ENCODE results near the gene CAMKMT.

CAMKMT gene

DNA sequence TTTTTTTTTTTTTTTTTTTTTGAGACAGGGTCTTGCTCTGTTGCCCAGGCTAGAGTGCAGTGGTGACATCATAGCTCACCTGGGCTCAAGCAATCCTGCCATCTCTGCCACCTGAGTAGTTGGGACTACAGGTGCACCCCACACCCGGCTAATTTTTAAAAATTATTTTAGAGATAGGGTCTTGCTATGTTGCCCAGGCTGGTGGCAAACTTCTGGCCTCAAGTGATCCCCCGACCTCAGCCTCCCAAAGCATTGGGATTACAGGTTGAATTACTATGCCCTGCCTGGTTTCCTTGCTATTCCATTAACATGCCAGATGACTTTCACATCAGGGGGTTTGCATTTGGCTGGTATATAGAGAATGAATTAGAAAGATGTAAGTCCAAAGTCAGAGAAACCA, 253.2 kb downstream of the CAMKMT start:
- no peak for TF ChIP-seq EZH2 (IDR thresholded peaks at IDR 0.05; ENCODE audit: borderline replicate concordance, low read length)
- TF ChIP-seq, protein P1, sequence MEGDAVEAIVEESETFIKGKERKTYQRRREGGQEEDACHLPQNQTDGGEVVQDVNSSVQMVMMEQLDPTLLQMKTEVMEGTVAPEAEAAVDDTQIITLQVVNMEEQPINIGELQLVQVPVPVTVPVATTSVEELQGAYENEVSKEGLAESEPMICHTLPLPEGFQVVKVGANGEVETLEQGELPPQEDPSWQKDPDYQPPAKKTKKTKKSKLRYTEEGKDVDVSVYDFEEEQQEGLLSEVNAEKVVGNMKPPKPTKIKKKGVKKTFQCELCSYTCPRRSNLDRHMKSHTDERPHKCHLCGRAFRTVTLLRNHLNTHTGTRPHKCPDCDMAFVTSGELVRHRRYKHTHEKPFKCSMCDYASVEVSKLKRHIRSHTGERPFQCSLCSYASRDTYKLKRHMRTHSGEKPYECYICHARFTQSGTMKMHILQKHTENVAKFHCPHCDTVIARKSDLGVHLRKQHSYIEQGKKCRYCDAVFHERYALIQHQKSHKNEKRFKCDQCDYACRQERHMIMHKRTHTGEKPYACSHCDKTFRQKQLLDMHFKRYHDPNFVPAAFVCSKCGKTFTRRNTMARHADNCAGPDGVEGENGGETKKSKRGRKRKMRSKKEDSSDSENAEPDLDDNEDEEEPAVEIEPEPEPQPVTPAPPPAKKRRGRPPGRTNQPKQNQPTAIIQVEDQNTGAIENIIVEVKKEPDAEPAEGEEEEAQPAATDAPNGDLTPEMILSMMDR (IDR thresholded peaks at IDR 0.05; ENCODE audit: low read length), result no peak
- no peak overlapping the region for H2AFZ ChIP-seq (ENCODE audit: low read length)

DNA sequence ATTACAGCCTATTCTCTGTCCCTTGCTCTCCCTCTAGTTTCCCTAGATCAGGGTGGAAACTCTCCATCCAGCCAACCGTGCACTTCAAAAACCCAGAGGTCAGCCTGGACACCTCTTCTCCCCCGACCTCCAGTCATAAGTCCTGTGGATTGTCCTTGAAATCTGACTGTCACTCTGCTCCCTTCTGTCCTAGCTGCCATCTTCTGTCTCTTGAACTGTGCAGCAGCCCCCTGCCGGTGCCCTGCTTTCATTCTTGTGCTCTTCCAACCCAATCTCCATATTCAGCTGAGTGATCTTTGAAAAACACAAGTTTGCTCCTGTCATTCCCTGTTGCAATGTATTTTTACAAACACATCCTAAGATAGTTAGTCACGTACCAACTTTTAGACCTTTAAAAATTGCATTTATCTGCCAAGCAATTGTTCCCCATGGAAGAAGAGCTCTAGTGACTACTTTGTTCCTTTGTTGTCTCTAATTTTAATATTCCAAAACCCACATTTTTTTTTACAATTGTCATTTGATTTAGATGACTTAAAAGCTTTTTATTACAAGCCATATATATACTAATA, 254.3 kb downstream of the CAMKMT start:
- Histone ChIP-seq H3K27ac (ENCODE audit: low read depth, low read length, poor library complexity, severe bottlenecking) (no peak overlapping the region), H3F3A (ENCODE audit: insufficient read depth, low read length) (no peaks in the 10 kb centered on the region), H3K79me2 (ENCODE audit: insufficient read depth, low read length) (no peaks in the 10 kb centered on the region), H3K27me3 (ENCODE audit: insufficient read depth, low read length) (no peaks in the 10 kb centered on the region), H3K9me3 (ENCODE audit: low read length) (no peaks in the 10 kb centered on the region), H3K9ac (ENCODE audit: low read length) (no peak overlapping the region), H4K20me1 (ENCODE audit: insufficient read depth, low read length) (no peaks in the 10 kb centered on the region), H3K4me2 (ENCODE audit: low read length) (no peak overlapping the region; the same call in 1 of the 2 replicates), H2AFZ (ENCODE audit: low read length) (no peak overlapping the region), H3K4me3 (ENCODE audit: low read depth, low read length, poor library complexity, severe bottlenecking) (no peak overlapping the region), H3K9me2 (ENCODE audit: low read depth, low read length) (no peaks in the 10 kb centered on the region), H3K4me1 (ENCODE audit: insufficient read depth, low read length, severe bottlenecking) (peaks cover 19% of the 10 kb centered on the region), H3K36me3 (ENCODE audit: insufficient read depth, low read length) (no peaks in the 10 kb centered on the region)
- no peak for TF ChIP-seq EZH2 (IDR thresholded peaks at IDR 0.05; ENCODE audit: borderline replicate concordance, low read length)
- TF ChIP-seq, protein P1 (IDR thresholded peaks at IDR 0.05; ENCODE audit: low read length), result peak; percentile 37; the same call in 1 of the 2 replicates

More for the DNA sequence above, 253.2 kb downstream of the CAMKMT start:
- Histone ChIP-seq H3K27ac (ENCODE audit: low read depth, low read length, poor library complexity, severe bottlenecking) (no peak overlapping the region), H3K79me2 (ENCODE audit: insufficient read depth, low read length) (no peaks in the 10 kb centered on the region), H3K9me2 (ENCODE audit: low read depth, low read length) (no peaks in the 10 kb centered on the region), H3K36me3 (ENCODE audit: insufficient read depth, low read length) (no peaks in the 10 kb centered on the region), H3K9ac (ENCODE audit: low read length) (no peak overlapping the region), H3K4me3 (ENCODE audit: low read depth, low read length, poor library complexity, severe bottlenecking) (no peak overlapping the region), H3K27me3 (ENCODE audit: insufficient read depth, low read length) (no peaks in the 10 kb centered on the region), H3F3A (ENCODE audit: insufficient read depth, low read length) (no peaks in the 10 kb centered on the region), H3K4me1 (ENCODE audit: insufficient read depth, low read length, severe bottlenecking) (peaks cover 19% of the 10 kb centered on the region), H3K4me2 (ENCODE audit: low read length) (no peak overlapping the region), H4K20me1 (ENCODE audit: insufficient read depth, low read length) (no peaks in the 10 kb centered on the region), H3K9me3 (ENCODE audit: low read length) (no peaks in the 10 kb centered on the region)

DNA sequence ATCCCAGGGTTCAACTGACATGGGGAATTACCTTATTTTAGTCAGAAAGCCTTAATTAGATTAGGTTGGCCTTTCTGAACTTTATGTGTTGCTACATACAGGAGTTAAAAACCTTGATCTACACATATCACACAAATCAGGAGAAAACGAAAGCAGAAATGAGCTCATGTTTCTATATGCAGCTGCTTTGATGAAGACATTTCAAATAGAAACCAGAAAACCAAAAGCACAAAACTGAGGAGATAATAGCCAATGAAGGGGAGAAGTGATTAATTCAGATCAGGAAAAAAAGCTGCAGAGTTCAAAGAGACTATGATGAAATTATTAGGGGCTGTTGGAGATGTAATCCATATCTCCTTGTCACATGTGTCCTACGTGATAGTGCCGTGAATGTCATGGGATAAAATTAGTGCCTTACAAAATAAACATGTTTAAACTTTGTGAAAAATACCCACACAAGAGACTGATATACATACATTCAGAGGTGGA, 255.0 kb downstream of the CAMKMT start:
- H3K79me2 ChIP-seq (ENCODE audit: insufficient read depth, low read length), result no peaks in the 10 kb centered on the region
- H3F3A ChIP-seq (ENCODE audit: insufficient read depth, low read length), result no peaks in the 10 kb centered on the region
- H3K9me3 ChIP-seq (ENCODE audit: low read length), result no peaks in the 10 kb centered on the region
- H3K4me2 ChIP-seq (ENCODE audit: low read length), result peak overlapping the region; percentile 43
- H3K27me3 ChIP-seq (ENCODE audit: insufficient read depth, low read length), result no peaks in the 10 kb centered on the region
- H3K4me3 ChIP-seq (ENCODE audit: low read depth, low read length, poor library complexity, severe bottlenecking), result peak overlapping the region; percentile 12
- no peak overlapping the region for H3K27ac ChIP-seq (ENCODE audit: low read depth, low read length, poor library complexity, severe bottlenecking)
- H3K36me3 ChIP-seq (ENCODE audit: insufficient read depth, low read length), result no peaks in the 10 kb centered on the region
- no peaks in the 10 kb centered on the region for H3K9me2 ChIP-seq (ENCODE audit: low read depth, low read length)
- no peaks in the 10 kb centered on the region for H4K20me1 ChIP-seq (ENCODE audit: insufficient read depth, low read length)
- no peak overlapping the region for H2AFZ ChIP-seq (ENCODE audit: low read length)
- H3K9ac ChIP-seq (ENCODE audit: low read length), result no peak overlapping the region; the same call in 1 of the 2 replicates
- no peak for TF ChIP-seq EZH2 (IDR thresholded peaks at IDR 0.05; ENCODE audit: borderline replicate concordance, low read length)
- TF ChIP-seq, protein P1 (IDR thresholded peaks at IDR 0.05; ENCODE audit: low read length), result no peak
- peaks cover 19% of the 10 kb centered on the region for H3K4me1 ChIP-seq (ENCODE audit: insufficient read depth, low read length, severe bottlenecking)
